22Rv1 (cell line): ENCODE results near the gene WDFY2.

Experiments
- ZFX ChIP-seq: fragments of 450-650 bp; IDR thresholded peaks from 2 replicates; pipeline ENCODE4 v1.6.1; 2017; ENCODE audit warnings: antibody characterized with exemption, borderline replicate concordance
- TF ChIP-seq, protein P1 (sequence below): fragments of 450-650 bp; IDR thresholded peaks from 2 replicates; pipeline ENCODE4 v1.5.1; 2017; ENCODE audit warnings: mild to moderate bottlenecking

DNA sequence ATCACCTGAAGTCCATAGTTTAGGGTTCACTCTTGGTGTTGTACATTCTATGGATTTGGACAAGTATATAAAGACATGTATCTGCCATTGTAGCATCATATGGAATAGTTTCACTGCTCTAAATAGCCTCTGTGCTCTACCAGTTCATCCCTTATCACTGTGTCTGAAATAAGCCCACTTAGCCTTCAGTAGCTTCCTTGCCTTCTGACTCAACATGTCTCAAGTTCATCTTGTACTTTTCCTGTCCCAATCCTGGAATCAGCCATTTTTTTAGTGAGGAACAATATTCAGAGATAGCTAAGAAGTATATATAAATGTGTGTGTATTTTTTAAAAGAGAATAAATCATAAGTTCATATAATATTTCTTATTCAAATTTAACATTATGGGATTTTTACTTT lies 140.5 kb downstream of the WDFY2 start:
- TF ChIP-seq, protein P1, sequence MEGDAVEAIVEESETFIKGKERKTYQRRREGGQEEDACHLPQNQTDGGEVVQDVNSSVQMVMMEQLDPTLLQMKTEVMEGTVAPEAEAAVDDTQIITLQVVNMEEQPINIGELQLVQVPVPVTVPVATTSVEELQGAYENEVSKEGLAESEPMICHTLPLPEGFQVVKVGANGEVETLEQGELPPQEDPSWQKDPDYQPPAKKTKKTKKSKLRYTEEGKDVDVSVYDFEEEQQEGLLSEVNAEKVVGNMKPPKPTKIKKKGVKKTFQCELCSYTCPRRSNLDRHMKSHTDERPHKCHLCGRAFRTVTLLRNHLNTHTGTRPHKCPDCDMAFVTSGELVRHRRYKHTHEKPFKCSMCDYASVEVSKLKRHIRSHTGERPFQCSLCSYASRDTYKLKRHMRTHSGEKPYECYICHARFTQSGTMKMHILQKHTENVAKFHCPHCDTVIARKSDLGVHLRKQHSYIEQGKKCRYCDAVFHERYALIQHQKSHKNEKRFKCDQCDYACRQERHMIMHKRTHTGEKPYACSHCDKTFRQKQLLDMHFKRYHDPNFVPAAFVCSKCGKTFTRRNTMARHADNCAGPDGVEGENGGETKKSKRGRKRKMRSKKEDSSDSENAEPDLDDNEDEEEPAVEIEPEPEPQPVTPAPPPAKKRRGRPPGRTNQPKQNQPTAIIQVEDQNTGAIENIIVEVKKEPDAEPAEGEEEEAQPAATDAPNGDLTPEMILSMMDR, result no peak
- TF ChIP-seq ZFX, result no peak
